ENCODE measurements around the gene SLC23A2.

Gene SLC23A2

GRCh38 chr20:4952229-4952628, 49.1 kb downstream of the SLC23A2 start:
- ChIA-PET POLR2A (no interaction called here), CTCF (interaction anchor here (0.6 kb wide), 1 partner anchor 26 kb away, joined by 3 read pairs; no protein-coding TSS in a partner anchor)
- no peak for DNase-seq (ENCODE audit: extremely low spot score)
- TF ChIP-seq NFRKB (IDR thresholded peaks at IDR 0.05): no peak
- TF ChIP-seq FOXK2 (IDR thresholded peaks at IDR 0.05): no peak
- no peak for TF ChIP-seq FOXM1 (IDR thresholded peaks at IDR 0.05; ENCODE audit: borderline replicate concordance)
- no peak for TF ChIP-seq SUZ12 (IDR thresholded peaks at IDR 0.05)
- TF ChIP-seq SP1 (IDR thresholded peaks at IDR 0.05): no peak
- no peak for TF ChIP-seq FOXA1 (IDR thresholded peaks at IDR 0.05)
- TF ChIP-seq TARDBP (IDR thresholded peaks at IDR 0.05): no peak
- TF ChIP-seq LEF1 (IDR thresholded peaks at IDR 0.05; ENCODE audit: borderline replicate concordance): no peak
- TF ChIP-seq ELF4 (IDR thresholded peaks at IDR 0.05): no peak

GRCh38 chr20:4951299-4951698, 50.0 kb downstream of the SLC23A2 start:
- no peak for DNase-seq (ENCODE audit: extremely low spot score)
- POLR2A ChIA-PET: no interaction called here

GRCh38 chr20:4950841-4951240, 50.5 kb downstream of the SLC23A2 start:
- no peak for TF ChIP-seq TARDBP (IDR thresholded peaks at IDR 0.05)
- TF ChIP-seq CTBP1 (IDR thresholded peaks at IDR 0.05; ENCODE audit: borderline replicate concordance): no peak
- no peak for TF ChIP-seq ZNF384 (IDR thresholded peaks at IDR 0.05)
- no peak for TF ChIP-seq FOXK2 (IDR thresholded peaks at IDR 0.05)
- TF ChIP-seq SUZ12 (IDR thresholded peaks at IDR 0.05): no peak
- no peak for TF ChIP-seq ELF4 (IDR thresholded peaks at IDR 0.05)
- no peak for TF ChIP-seq PKNOX1 (IDR thresholded peaks at IDR 0.05)
- no peak for TF ChIP-seq SP1 (IDR thresholded peaks at IDR 0.05)
- TF ChIP-seq FOXA1 (IDR thresholded peaks at IDR 0.05): no peak
- no peak for TF ChIP-seq FOXM1 (IDR thresholded peaks at IDR 0.05; ENCODE audit: borderline replicate concordance)
- no peak for TF ChIP-seq BHLHE40 (IDR thresholded peaks at IDR 0.05; ENCODE audit: borderline replicate concordance)
- DNase-seq (ENCODE audit: extremely low spot score): no peak
- ChIA-PET POLR2A (no interaction called here), CTCF (no interaction called here)

More at GRCh38 chr20:4951299-4951698, 50.0 kb downstream of the SLC23A2 start:
- TF ChIP-seq ARNT (IDR thresholded peaks at IDR 0.05): no peak
- TF ChIP-seq BHLHE40 (IDR thresholded peaks at IDR 0.05; ENCODE audit: borderline replicate concordance): no peak
- TF ChIP-seq HDGF (IDR thresholded peaks at IDR 0.05; ENCODE audit: borderline replicate concordance): no peak
- no peak for TF ChIP-seq FOXA1 (IDR thresholded peaks at IDR 0.05)
- CTCF ChIA-PET: no interaction called here

- ChIA-PET POLR2A (no interaction called here), CTCF (interaction anchor here (0.6 to 0.9 kb wide), 3 partner anchors 43 to 234 kb away, joined by 3 to 4 read pairs (median 3); no protein-coding TSS in a partner anchor)
- no peak for DNase-seq (ENCODE audit: extremely low spot score)
- TF ChIP-seq SP1 (IDR thresholded peaks at IDR 0.05) (no peak), LEF1 (IDR thresholded peaks at IDR 0.05; ENCODE audit: borderline replicate concordance) (no peak), PKNOX1 (IDR thresholded peaks at IDR 0.05) (no peak), L3MBTL2 (conservative IDR thresholded peaks at IDR 0.05) (no peak), CTBP1 (IDR thresholded peaks at IDR 0.05; ENCODE audit: borderline replicate concordance) (no peak), TARDBP (IDR thresholded peaks at IDR 0.05) (no peak), SUZ12 (IDR thresholded peaks at IDR 0.05) (no peak), FOXM1 (IDR thresholded peaks at IDR 0.05; ENCODE audit: borderline replicate concordance) (no peak), ARNT (IDR thresholded peaks at IDR 0.05) (no peak), ZNF384 (IDR thresholded peaks at IDR 0.05) (no peak), NFRKB (IDR thresholded peaks at IDR 0.05) (no peak), FOXA1 (IDR thresholded peaks at IDR 0.05) (no peak), HDGF (IDR thresholded peaks at IDR 0.05; ENCODE audit: borderline replicate concordance) (no peak), ELF4 (IDR thresholded peaks at IDR 0.05) (no peak), BHLHE40 (IDR thresholded peaks at IDR 0.05; ENCODE audit: borderline replicate concordance) (no peak), FOXK2 (IDR thresholded peaks at IDR 0.05) (no peak)
Measured at GRCh38 chr20:4950437-4950836, 50.9 kb downstream of the SLC23A2 start.

GRCh38 chr20:4949833-4950178, 51.5 kb downstream of the SLC23A2 start:
- TF ChIP-seq SUZ12 (IDR thresholded peaks at IDR 0.05): no peak
- TF ChIP-seq FOXM1 (IDR thresholded peaks at IDR 0.05; ENCODE audit: borderline replicate concordance): no peak
- TF ChIP-seq ARNT (IDR thresholded peaks at IDR 0.05): no peak
- TF ChIP-seq BHLHE40 (IDR thresholded peaks at IDR 0.05; ENCODE audit: borderline replicate concordance): no peak
- no peak for TF ChIP-seq L3MBTL2 (conservative IDR thresholded peaks at IDR 0.05)
- no peak for TF ChIP-seq ELF4 (IDR thresholded peaks at IDR 0.05)
- ChIA-PET POLR2A (no interaction called here), CTCF (interaction anchor here (0.6 to 0.9 kb wide), 3 partner anchors 44 to 234 kb away, joined by 3 to 4 read pairs (median 3); no protein-coding TSS in a partner anchor)
- DNase-seq (ENCODE audit: extremely low spot score): peak; percentile 39

- TF ChIP-seq ZNF384 (IDR thresholded peaks at IDR 0.05) (no peak), SP1 (IDR thresholded peaks at IDR 0.05) (no peak), FOXM1 (IDR thresholded peaks at IDR 0.05; ENCODE audit: borderline replicate concordance) (no peak), SUZ12 (IDR thresholded peaks at IDR 0.05) (no peak), L3MBTL2 (conservative IDR thresholded peaks at IDR 0.05) (no peak), LEF1 (IDR thresholded peaks at IDR 0.05; ENCODE audit: borderline replicate concordance) (no peak), TARDBP (IDR thresholded peaks at IDR 0.05) (no peak)
- ChIA-PET CTCF (no interaction called here), POLR2A (no interaction called here)
- DNase-seq (ENCODE audit: extremely low spot score): no peak
Measured at GRCh38 chr20:4947817-4948559, 53.3 kb downstream of the SLC23A2 start.

GRCh38 chr20:4946986-4947385, 54.3 kb downstream of the SLC23A2 start:
- ChIA-PET POLR2A (no interaction called here), CTCF (no interaction called here)
- no peak for DNase-seq (ENCODE audit: extremely low spot score)
- no peak for TF ChIP-seq FOXA1 (IDR thresholded peaks at IDR 0.05)
- TF ChIP-seq NFRKB (IDR thresholded peaks at IDR 0.05): no peak
- no peak for TF ChIP-seq TARDBP (IDR thresholded peaks at IDR 0.05)
- TF ChIP-seq SP1 (IDR thresholded peaks at IDR 0.05): no peak
- TF ChIP-seq ZNF384 (IDR thresholded peaks at IDR 0.05): no peak
- TF ChIP-seq FOXM1 (IDR thresholded peaks at IDR 0.05; ENCODE audit: borderline replicate concordance): no peak
- no peak for TF ChIP-seq LEF1 (IDR thresholded peaks at IDR 0.05; ENCODE audit: borderline replicate concordance)
- no peak for TF ChIP-seq HDGF (IDR thresholded peaks at IDR 0.05; ENCODE audit: borderline replicate concordance)
- TF ChIP-seq PKNOX1 (IDR thresholded peaks at IDR 0.05): no peak
- TF ChIP-seq FOXK2 (IDR thresholded peaks at IDR 0.05): no peak
- no peak for TF ChIP-seq L3MBTL2 (conservative IDR thresholded peaks at IDR 0.05)
- TF ChIP-seq SUZ12 (IDR thresholded peaks at IDR 0.05): no peak
- no peak for TF ChIP-seq ARNT (IDR thresholded peaks at IDR 0.05)
- no peak for TF ChIP-seq BHLHE40 (IDR thresholded peaks at IDR 0.05; ENCODE audit: borderline replicate concordance)
- no peak for TF ChIP-seq CTBP1 (IDR thresholded peaks at IDR 0.05; ENCODE audit: borderline replicate concordance)
- TF ChIP-seq ELF4 (IDR thresholded peaks at IDR 0.05): no peak
